ENCODE data around the gene ZBED6. TPM values are rescaled to one million over a fixed set of nuclear protein-coding genes. Genes with fewer than 3 reads are reported as not detected.
"Not testable (repeated sequence)": the region's sequence is repeated elsewhere in the genome, so short reads cannot be mapped to it uniquely, and the experiment has no call there.

Gene ZBED6
- total RNA-seq, 1 experiment from 2014 or later: 13.4 TPM

- ChIA-PET POLR2A (no interaction called here), CTCF (no interaction called here)
- ATAC-seq (no peak), DNase-seq (ENCODE audit: low spot score) (no peak)
- Mint-ChIP-seq H3K9me3 (peaks cover 8% of the 10 kb centered on the region), H3K27me3 (ENCODE audit: low read depth) (peaks cover 2% of the 10 kb centered on the region; the same call in 1 of the 2 replicates), H3K4me1 (peaks cover 40% of the 10 kb centered on the region), H3K36me3 (peaks cover 12% of the 10 kb centered on the region), H3K27ac (no peak overlapping the region), H3K4me3 (no peak overlapping the region)
- TF ChIP-seq MAX (CRISPR knock-in tag; IDR thresholded peaks at IDR 0.05) (no peak), ZNF281 (CRISPR knock-in tag; IDR thresholded peaks at IDR 0.05) (no peak), ZNF425 (CRISPR knock-in tag; conservative IDR thresholded peaks at IDR 0.05) (no peak), ETV6 (CRISPR knock-in tag; IDR thresholded peaks at IDR 0.05) (no peak), EMX1 (CRISPR knock-in tag; IDR thresholded peaks at IDR 0.05) (no peak)
These were observed 2.9 kb upstream of the ZBED6 start for GRCh38 chr1:203792486-203792885.

- Mint-ChIP-seq H3K4me1 (peaks cover 49% of the 10 kb centered on the region), H3K36me3 (peaks cover 23% of the 10 kb centered on the region), H3K9me3 (peaks cover 18% of the 10 kb centered on the region)
- H3K4me3 Mint-ChIP-seq; POLR2A ChIA-PET; ATAC-seq; H3K27ac Mint-ChIP-seq; DNase-seq (ENCODE audit: low spot score); CTCF ChIA-PET; H3K27me3 Mint-ChIP-seq (ENCODE audit: low read depth): not testable (repeated sequence)
These were observed 1.9 kb upstream of the ZBED6 start for GRCh38 chr1:203793561-203793960.

GRCh38 chr1:203794764-203795440 is 521 bp upstream of the ZBED6 start:
- Mint-ChIP-seq H3K27ac (peak overlapping the region; percentile 99), H3K27me3 (ENCODE audit: low read depth) (no peaks in the 10 kb centered on the region; the same call in 1 of the 2 replicates), H3K4me1 (peaks cover 46% of the 10 kb centered on the region), H3K36me3 (peaks cover 36% of the 10 kb centered on the region), H3K9me3 (peaks cover 26% of the 10 kb centered on the region), H3K4me3 (peak overlapping the region; percentile 91)
- ChIA-PET POLR2A (no interaction called here), CTCF (interaction anchor here (0.6 kb wide), 1 partner anchor 23 kb away, joined by 8 read pairs; no protein-coding TSS in a partner anchor)
- ATAC-seq (no peak), DNase-seq (ENCODE audit: low spot score) (no peak)
- TF ChIP-seq PRRX2 (CRISPR knock-in tag; IDR thresholded peaks at IDR 0.05): no peak
- TF ChIP-seq CREM (CRISPR knock-in tag; IDR thresholded peaks at IDR 0.05): no peak
- no peak for TF ChIP-seq ELF4 (CRISPR knock-in tag; IDR thresholded peaks at IDR 0.05; ENCODE audit: low read depth)
- TF ChIP-seq ZNF281 (CRISPR knock-in tag; IDR thresholded peaks at IDR 0.05): no peak
- no peak for TF ChIP-seq TP53 (CRISPR knock-in tag; IDR thresholded peaks at IDR 0.05)
- no peak for TF ChIP-seq ZBTB43 (CRISPR knock-in tag; IDR thresholded peaks at IDR 0.05)
- TF ChIP-seq ZNF138 (CRISPR knock-in tag; conservative IDR thresholded peaks at IDR 0.05): no peak
- TF ChIP-seq ZNF425 (CRISPR knock-in tag; conservative IDR thresholded peaks at IDR 0.05): no peak
- TF ChIP-seq E2F1 (CRISPR knock-in tag; IDR thresholded peaks at IDR 0.05): no peak
- no peak for TF ChIP-seq USF2 (CRISPR knock-in tag; IDR thresholded peaks at IDR 0.05)
- no peak for TF ChIP-seq NR2C2 (CRISPR knock-in tag; IDR thresholded peaks at IDR 0.05)
- TF ChIP-seq ZNF423 (CRISPR knock-in tag; IDR thresholded peaks at IDR 0.05): no peak
- no peak for TF ChIP-seq MYBL2 (CRISPR knock-in tag; IDR thresholded peaks at IDR 0.05)
- TF ChIP-seq SOX15 (CRISPR knock-in tag; IDR thresholded peaks at IDR 0.05): no peak

All from WTC11 (cell line).